CD4-positive, alpha-beta T cell treated with Interleukin-15 for 1 hour (primary cell): ENCODE measurements around the gene IL34.
"Not testable (repeated sequence)": the region's sequence is repeated elsewhere in the genome, so short reads cannot be mapped to it uniquely, and the experiment has no call there.

ENCODE experiments used
- DNase-seq: peaks from one replicate; pipeline ENCODE4 v3.0.0-alpha.2; 2020

Gene IL34

DNA sequence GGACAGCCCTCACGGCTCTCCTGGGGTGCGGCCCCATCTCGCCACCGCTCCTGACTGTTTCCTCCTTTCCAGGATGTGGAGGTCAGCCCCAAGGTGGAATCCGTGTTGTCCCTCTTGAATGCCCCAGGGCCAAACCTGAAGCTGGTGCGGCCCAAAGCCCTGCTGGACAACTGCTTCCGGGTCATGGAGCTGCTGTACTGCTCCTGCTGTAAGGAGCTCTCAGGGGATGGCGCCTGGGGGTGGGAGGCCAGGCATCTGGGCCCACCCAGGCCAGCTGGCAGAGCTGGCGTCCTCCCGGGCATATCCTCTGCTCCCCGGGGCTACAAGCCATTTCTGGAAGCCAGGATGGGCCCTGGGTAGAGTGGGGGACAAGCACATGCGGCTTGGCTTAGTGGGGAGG lies 13.2 kb downstream of the IL34 start:
- DNase-seq = no peak

DNA sequence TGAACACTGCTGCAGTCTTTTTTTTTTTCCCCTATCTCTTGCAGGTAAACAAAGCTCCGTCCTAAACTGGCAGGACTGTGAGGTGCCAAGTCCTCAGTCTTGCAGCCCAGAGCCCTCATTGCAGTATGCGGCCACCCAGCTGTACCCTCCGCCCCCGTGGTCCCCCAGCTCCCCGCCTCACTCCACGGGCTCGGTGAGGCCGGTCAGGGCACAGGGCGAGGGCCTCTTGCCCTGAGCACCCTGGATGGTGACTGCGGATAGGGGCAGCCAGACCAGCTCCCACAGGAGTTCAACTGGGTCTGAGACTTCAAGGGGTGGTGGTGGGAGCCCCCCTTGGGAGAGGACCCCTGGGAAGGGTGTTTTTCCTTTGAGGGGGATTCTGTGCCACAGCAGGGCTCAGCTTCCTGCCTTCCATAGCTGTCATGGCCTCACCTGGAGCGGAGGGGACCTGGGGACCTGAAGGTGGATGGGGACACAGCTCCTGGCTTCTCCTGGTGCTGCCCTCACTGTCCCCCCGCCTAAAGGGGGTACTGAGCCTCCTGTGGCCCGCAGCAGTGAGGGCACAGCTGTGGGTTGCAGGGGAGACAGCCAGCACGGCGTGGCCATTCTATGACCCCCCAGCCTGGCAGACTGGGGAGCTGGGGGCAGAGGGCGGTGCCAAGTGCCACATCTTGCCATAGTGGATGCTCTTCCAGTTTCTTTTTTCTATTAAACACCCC lies 13.8 kb downstream of the IL34 start:
- DNase-seq = no peak

DNA sequence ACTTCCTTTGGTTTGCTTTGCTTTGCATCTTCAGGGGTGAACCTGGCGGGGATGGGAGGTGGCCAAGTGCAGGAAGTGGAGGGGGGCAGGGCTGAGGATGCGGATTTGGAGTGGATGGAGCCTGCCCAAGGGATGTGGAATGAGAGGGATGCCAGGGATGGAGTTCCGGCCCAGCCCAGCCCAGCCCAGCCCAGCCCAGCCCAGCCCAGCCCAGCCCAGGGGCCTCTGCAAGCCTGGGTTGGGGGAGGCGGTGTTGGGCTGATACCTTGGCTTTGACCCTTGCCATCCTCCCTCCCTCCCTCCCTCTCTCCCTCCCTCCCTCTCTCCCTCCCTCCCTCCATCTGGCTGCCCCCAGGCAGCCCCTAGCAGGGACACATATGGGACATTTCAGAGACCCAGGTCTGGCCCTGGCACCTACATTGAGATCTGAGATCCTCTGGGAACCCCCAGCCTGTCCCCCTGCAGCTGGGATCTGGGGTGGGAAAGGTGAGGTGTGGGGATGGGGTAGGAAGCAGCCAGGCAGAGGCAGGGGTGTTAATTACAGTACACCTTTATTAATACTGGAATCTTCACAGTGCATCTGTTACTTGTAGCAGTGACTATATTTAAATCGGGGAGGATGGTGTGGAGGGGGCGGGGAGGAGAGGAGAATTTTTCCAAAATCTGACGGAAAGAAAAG lies 14.5 kb downstream of the IL34 start:
- no peak for DNase-seq

- no peak for DNase-seq
Observed at GRCh38 chr16:70661534-70661917, 15.2 kb downstream of the IL34 start.

GRCh38 chr16:70661918-70662641 lies 15.7 kb downstream of the IL34 start:
- DNase-seq = no peak

DNA sequence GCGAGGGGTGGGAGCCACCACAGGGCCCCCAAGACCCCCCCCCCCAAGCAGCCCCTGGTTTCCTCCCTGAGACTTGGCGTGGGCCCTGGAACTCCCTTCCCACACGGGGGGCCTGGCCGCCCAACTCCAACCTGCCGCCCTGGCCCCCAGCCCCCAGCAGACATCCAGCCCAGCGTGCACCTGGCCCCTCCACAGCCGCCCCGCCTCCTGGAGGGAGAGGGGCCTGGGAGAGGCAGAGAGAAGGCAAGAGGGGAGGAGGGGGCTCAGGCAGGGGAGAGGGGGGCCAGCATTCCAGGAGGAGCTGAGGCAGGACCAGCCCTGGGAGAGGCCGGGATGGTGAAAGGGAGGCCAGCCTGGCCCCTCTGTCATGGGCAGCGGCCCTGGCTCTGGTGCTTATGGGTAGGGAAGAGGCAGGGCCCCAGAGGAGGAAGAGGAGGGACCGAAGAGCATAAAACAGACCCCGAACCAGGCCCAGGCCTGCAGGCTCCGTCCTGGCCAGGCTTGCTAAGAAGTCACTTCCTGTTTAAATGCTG lies 16.7 kb downstream of the IL34 start:
- DNase-seq = no peak

DNA sequence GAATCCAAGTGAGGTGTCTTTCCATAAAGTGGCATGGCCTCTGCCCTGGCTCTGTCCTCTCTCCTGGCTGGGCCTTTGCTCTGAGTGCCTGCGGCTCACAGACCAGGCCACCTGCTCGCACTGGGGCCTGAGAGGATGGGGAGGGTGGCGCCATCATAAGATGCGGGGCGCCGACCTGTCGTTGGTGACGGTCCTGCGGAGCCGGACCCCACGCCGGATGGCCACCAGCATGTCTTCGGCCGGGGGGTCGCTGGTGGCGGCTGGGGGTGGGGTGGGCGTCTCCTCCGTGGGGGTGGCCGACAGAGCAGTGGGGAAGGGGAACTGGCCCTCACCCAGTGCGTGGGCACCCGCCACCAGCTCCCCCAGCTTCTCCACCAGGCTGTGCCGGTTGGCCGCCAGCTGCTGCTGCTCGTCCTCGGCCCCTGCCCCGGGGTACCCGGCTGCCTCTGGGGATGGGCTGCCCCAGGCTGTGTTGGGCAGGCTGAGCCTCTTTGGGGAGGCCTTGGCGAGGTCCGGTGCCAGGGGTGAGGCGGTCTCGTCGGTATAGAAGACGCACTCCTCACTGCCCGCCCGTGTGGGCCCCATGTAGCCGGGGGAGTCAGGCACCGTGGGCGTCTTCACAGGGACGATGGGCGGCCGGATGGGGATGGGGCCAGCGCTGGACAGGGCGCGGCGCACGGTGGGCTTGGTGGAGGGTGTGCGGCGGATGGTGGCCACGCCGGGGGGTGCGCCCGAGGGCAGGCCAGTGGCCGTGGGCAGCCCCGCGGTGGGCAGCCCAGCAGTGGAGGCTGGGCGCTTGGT lies 17.4 kb downstream of the IL34 start:
- no peak for DNase-seq

DNA sequence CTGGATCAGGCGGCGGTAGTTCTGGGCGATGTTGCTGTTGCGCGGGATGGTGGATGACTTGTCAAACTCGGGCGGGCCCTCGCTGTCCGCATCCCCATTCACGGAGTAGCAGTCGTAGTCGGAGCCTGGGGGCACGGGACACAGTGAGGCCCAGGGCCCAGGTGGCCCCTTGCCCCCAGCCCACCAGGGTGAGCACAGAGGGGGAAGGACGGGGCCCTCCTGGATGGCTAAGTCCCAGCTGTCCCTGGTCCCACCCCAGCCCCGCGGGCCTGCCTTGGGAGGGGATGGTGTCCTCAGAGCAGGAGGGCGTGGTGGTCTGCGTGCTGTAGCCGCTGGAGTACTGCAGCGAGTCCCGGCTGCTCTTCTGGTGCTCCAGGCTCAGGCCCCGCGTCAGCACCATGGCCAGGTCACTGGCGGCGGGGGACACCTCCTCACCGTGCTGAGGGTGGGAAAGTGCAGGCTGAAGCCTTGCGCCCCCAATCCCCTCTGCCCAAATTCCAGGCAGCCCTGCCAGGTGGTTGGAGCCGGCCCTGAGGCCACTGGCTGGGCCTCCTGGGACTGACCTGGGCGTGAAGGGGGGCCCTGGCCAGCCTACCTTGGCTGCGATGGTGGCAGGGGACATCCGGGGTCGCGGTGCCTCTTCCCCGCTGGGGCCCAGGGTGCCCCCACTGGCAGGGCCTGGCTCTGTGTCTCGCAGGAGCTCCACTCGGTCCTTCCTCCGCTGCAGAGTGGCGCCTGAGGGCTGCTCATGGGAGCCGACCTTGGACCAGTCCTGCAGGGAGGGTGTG lies 18.2 kb downstream of the IL34 start:
- no peak for DNase-seq

- no peak for DNase-seq
Observed at GRCh38 chr16:70665113-70665694, 18.8 kb downstream of the IL34 start.

DNA sequence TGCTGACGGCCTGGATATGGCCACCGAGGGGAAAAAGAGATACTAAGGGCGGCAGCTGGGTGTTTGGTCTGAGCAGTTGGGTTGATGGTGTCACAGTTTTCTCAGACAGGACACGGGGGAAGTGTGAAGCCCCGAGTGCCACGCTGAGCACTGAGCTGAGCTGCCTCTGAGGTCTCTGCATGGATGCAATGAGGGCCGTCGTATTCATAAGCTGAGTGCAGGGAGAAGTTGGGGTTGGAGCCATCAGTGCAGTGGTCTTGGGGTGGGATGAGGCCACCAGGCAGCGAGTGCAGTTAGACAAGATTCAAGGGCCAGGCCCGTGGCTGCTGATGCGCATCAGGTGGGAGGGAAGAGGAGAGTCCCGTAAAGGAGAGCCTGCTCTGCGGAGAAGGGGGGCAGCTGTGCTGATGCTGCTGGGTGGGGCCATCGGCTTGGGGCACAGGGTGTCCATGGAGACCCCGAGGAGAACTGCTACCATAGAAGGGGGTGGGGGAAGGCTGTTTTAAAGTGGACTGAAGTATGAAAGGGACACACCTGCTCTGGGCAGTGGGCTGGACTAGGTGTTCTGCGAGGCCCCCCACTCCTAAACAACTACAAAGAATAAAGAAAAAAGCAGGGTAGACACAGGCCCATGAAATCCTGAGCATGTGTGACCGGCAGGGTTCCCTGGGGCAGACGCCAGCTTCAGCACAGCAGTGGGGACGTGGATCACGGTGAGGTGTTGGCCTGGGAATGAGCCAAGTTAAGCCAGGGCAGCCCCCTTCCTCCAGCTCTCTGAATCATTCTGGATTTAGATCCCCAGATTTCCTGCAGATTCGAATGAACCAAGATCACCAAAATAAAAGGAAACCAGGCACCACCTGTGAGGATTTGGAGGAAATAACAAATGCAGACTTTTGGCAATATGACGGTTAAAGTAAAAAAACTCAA lies 19.7 kb downstream of the IL34 start:
- no peak for DNase-seq

- no peak for DNase-seq
Observed at GRCh38 chr16:70670175-70670574, 23.8 kb downstream of the IL34 start.

DNA sequence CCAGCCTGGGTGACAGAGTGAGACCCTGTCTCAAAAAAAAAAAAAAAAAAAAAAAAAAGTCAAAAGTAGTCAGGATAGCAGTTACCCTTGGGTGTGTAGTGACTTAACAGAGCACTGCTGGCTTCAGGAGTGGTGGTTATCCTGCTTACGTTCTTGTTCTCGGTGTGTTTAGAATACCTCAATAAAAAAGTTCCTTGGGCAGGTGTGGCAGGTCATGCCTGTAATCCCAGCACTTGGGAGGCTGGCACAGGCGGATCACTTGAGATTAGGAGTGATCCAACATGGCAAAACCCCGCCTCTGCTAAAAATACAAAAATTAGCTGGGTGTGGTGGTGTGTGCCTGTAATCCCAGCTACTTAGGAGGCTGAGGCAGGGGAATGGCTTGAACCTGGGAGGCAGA lies 24.6 kb downstream of the IL34 start:
- not testable (repeated sequence) for DNase-seq

GRCh38 chr16:70674221-70675014 lies 28.1 kb downstream of the IL34 start:
- no peak for DNase-seq

DNA sequence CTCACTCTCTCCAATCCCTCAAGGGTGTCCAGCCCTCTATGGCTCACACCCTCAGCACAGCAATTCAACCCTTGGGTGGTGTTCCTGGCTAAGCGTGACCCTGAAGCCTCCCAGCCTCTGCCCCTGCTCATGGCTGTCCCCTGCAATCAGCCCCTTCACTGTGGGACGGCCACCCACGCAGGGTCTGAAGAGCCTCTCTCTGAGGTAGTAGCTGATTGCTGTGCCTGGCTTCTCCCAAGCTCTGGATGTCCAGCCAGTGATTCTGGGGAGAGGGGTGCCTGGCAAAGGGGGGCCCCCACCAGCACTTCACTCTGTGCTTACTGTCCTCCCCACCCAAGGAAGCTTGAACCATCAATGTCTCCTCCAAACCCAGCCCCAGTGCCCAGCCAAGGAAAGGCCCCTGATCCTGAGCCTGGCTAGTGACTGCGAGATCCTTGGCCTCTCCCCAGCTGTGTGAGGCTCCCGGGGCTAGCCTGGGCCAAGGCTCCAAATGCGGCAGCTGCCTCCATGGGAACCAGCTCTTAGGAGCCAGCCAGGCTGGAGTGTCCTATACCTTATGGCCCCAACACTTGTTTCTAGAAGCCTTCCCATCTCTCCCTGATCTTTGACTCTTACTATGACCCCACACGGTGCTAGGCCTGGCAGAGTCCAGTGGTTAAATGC lies 29.6 kb downstream of the IL34 start:
- no peak for DNase-seq

GRCh38 chr16:70676675-70677498 lies 30.5 kb downstream of the IL34 start:
- DNase-seq = no peak

DNA sequence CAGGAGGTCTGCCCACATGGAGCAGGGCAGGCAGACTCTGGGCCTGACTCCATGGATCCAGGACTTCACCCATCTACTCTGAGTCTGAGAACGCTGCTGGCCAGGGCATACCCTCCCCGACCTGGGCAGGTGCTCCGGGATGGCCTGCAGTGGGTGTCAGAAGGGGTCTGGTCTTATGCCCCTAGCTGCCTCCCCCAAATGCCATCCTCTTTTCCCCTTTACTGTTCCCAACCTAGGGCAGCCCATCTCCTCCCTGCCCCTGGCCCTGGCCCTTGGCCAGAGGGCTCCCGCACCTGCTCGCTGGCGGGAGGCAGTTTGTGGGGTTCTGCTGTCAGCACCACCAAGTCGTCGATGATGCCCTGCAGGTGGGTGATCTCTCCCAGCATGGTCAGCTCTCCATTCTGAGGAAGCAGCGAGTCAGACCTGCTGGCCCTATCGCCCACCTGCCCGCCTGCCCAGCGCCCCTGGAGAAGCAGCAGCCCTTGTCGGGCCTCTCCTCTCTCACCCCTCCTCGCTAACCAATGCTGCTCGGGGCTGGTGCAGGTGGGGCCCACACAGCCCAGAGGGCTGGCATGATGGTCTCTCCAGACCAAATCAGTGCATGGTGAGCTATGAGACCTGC lies 31.3 kb downstream of the IL34 start:
- DNase-seq = no peak

DNA sequence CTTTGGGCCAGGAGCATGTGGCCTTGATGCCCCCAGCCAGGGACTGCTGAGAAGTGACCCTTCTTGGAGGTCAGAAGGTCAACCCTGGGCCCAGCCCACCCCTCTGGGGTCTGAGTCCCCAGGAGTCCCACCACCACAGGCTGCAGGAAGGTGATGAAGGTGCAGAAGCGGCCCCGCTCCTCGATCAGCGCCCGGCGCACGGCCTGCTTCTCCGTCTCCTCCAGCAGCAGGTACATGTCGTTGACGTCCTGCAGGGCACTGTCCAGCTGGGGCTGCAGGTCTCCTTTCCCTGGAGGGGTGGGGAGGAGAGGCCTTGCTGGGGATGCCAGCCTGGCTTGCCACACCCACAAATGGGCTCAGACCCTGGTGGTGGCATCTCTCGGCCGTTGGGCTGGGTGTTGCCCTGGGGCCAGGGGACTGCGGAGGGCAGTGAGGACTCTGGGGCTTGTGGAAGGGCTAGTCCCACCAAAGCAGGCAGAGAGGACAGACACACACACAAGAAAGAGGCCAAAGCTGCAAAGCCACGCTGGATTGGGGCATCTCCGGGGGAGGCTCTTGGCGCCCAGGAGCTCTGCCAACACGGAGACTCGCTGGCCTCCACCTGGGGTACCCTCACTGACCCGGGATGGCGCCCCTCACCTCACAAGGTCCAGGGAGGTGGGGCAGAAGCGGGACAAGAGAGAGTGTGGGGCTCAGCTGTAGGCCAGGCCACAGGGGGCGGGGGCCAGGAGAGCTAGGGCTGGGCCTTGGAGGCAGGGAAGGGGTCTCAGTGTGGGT lies 31.9 kb downstream of the IL34 start:
- DNase-seq = no peak
